IMR-90 (cell line): ENCODE data around the gene FMN1. TPM values are rescaled to one million over a fixed set of nuclear protein-coding genes. Genes with fewer than 3 reads are reported as not detected.
A peak's percentile ranks its signal among the peaks of the same experiment; 100 is the strongest.

Experiments used
- ATAC-seq: fragments of 200-7000 bp; cut with Tn5 transposase; 2 replicates; pipeline ENCODE4 v1.9.1; 2020; ENCODE audit warnings: low read depth, mild to moderate bottlenecking, moderate library complexity
- BruUV-seq: library from RNA; stranded (reverse); fragments of 400-500 nt; replicated peaks from 2 replicates; lab custom pipeline; 2021; lab: Mats Ljungman, UMichigan
- CTCF ChIA-PET: fragments of 300-600 bp; formaldehyde crosslinking; extraction: SDS; loops from one replicate; lab custom pipeline; 2021; ENCODE audit warnings: antibody characterized with exemption; lab: Yijun Ruan, JAX
- POLR2A ChIA-PET: fragments of 300-600 bp; sonication (Branson Sonifier 250); formaldehyde crosslinking; loops from one replicate; lab custom pipeline; 2022; ENCODE audit warnings: antibody characterized with exemption; ENCODE audit not compliant: unreplicated experiment; lab: Charles Lee
- DNase-seq: peaks from one replicate; pipeline ENCODE4 v3.0.0; 2013
- H2AFZ ChIP-seq: replicated peaks from 2 replicates; pipeline ENCODE3; 2013; ENCODE audit warnings: low read length, mild to moderate bottlenecking; ENCODE audit not compliant: poor library complexity
- H2AK5ac ChIP-seq: 2 replicates; pipeline ENCODE4 v1.6.1; 2013; ENCODE audit warnings: low read depth, low read length, inconsistent platforms
- H2AK9ac ChIP-seq: replicated peaks from 2 replicates; pipeline ENCODE3; 2013; ENCODE audit warnings: mild to moderate bottlenecking, low read depth, low read length, moderate library complexity; ENCODE audit not compliant: poor library complexity
- H2BK120ac ChIP-seq: 2 replicates; pipeline ENCODE4 v1.6.1; 2013; ENCODE audit warnings: low read depth, low read length, inconsistent platforms
- H2BK15ac ChIP-seq: 3 replicates; pipeline ENCODE4 v1.6.1; 2013; ENCODE audit warnings: low read depth, low read length, inconsistent platforms
- H2BK20ac ChIP-seq: 2 replicates; pipeline ENCODE4 v1.6.1; 2013; ENCODE audit warnings: low read depth, mild to moderate bottlenecking, inconsistent platforms, low read length, moderate library complexity
- H2BK5ac ChIP-seq: 2 replicates; pipeline ENCODE4 v1.6.1; 2013; ENCODE audit warnings: mild to moderate bottlenecking, low read depth, low read length, inconsistent platforms; ENCODE audit not compliant: poor library complexity, severe bottlenecking
- H3K14ac ChIP-seq: replicated peaks from 2 replicates; pipeline ENCODE4 v1.6.1; 2013; ENCODE audit warnings: low read depth, low read length, inconsistent platforms
- H3K18ac ChIP-seq: 2 replicates; pipeline ENCODE4 v1.6.1; 2013; ENCODE audit warnings: low read depth, low read length, control low read depth
- H3K23ac ChIP-seq: 2 replicates; pipeline ENCODE4 v1.6.1; 2013; ENCODE audit warnings: low read depth, low read length, inconsistent platforms
- H3K27ac ChIP-seq: 2 replicates; pipeline ENCODE4 v1.5.1; 2013; ENCODE audit warnings: mild to moderate bottlenecking, control low read depth, low read length; ENCODE audit not compliant: insufficient read depth
- H3K27me3 ChIP-seq: 2 replicates; pipeline ENCODE4 v1.6.1; 2013; ENCODE audit warnings: low read length; ENCODE audit not compliant: control insufficient read depth, insufficient read depth
- H3K36me3 ChIP-seq: 2 replicates; pipeline ENCODE4 v1.6.1; 2013; ENCODE audit warnings: low read length, mixed read lengths; ENCODE audit not compliant: control insufficient read depth, insufficient read depth
- H3K4ac ChIP-seq: 2 replicates; pipeline ENCODE4 v1.6.1; 2013; ENCODE audit warnings: low read depth, low read length, inconsistent platforms
- H3K4me1 ChIP-seq: 2 replicates; pipeline ENCODE4 v1.6.1; 2013; ENCODE audit warnings: low read length, mixed read lengths; ENCODE audit not compliant: control insufficient read depth, insufficient read depth
- H3K4me2 ChIP-seq: 2 replicates; pipeline ENCODE4 v1.6.1; 2013; ENCODE audit warnings: low read depth, mild to moderate bottlenecking, control low read depth, low read length, moderate library complexity
- H3K4me3 ChIP-seq: 2 replicates; pipeline ENCODE4 v1.5.1; 2013; ENCODE audit warnings: low read depth, mild to moderate bottlenecking, control low read depth, low read length, moderate library complexity; ENCODE audit not compliant: insufficient read depth
- H3K56ac ChIP-seq: 2 replicates; pipeline ENCODE4 v1.6.1; 2013; ENCODE audit warnings: low read length, inconsistent platforms; ENCODE audit not compliant: insufficient read depth; ENCODE audit errors: extremely low read depth
- H3K79me1 ChIP-seq, 2 experiments: 2 replicates each; pipeline ENCODE4 v1.6.1; 2013; ENCODE audit warnings: low read length in 2 of 2, inconsistent platforms in 1 of 2, low read depth in 1 of 2
- H3K9ac ChIP-seq: 2 replicates; pipeline ENCODE4 v1.6.1; 2013; ENCODE audit warnings: low read depth, low read length, control low read depth
- H3K9me1 ChIP-seq: 2 replicates; pipeline ENCODE4 v1.6.1; 2013; ENCODE audit warnings: low read length, inconsistent platforms; ENCODE audit not compliant: insufficient read depth
- H3K9me3 ChIP-seq: 2 replicates; pipeline ENCODE4 v1.6.1; 2013; ENCODE audit warnings: low read length; ENCODE audit not compliant: control insufficient read depth, insufficient read depth
- H4K20me1 ChIP-seq: 2 replicates; pipeline ENCODE4 v1.6.1; 2013; ENCODE audit warnings: low read length, inconsistent platforms; ENCODE audit not compliant: insufficient read depth
- H4K5ac ChIP-seq: 2 replicates; pipeline ENCODE4 v1.6.1; 2013; ENCODE audit warnings: mild to moderate bottlenecking, low read depth, low read length, control low read depth
- H4K8ac ChIP-seq, 2 experiments: 2 replicates each; pipeline ENCODE4 v1.6.1; 2013; ENCODE audit warnings: low read depth in 2 of 2, low read length in 2 of 2, control low read depth in 1 of 2, inconsistent platforms in 1 of 2
- H4K91ac ChIP-seq: 2 replicates; pipeline ENCODE4 v1.6.1; 2013; ENCODE audit warnings: low read depth, low read length, inconsistent platforms; ENCODE audit not compliant: insufficient read depth
- BHLHE40 ChIP-seq: fragments of 150-350 bp; IDR thresholded peaks from 2 replicates; pipeline ENCODE4 v1.6.1; 2016; ENCODE audit warnings: mild to moderate bottlenecking, low read depth, low read length
- CHD1 ChIP-seq: IDR thresholded peaks from 2 replicates; pipeline ENCODE4 v1.6.1; 2012; ENCODE audit warnings: low read depth, low read length, improper control_type of control experiment
- ELK1 ChIP-seq: fragments of 150-350 bp; IDR thresholded peaks from 2 replicates; pipeline ENCODE4 v1.6.1; 2016; ENCODE audit warnings: low read depth, mild to moderate bottlenecking, low read length, moderate library complexity, borderline replicate concordance
- FOS ChIP-seq: fragments of 150-350 bp; IDR thresholded peaks from 2 replicates; pipeline ENCODE4 v1.6.1; 2016; ENCODE audit warnings: low read depth, low read length
- MAFK ChIP-seq: IDR thresholded peaks from 2 replicates; pipeline ENCODE4 v1.6.1; 2012; ENCODE audit warnings: low read depth, low read length, improper control_type of control experiment
- MXI1 ChIP-seq: IDR thresholded peaks from 2 replicates; pipeline ENCODE4 v1.6.1; 2012; ENCODE audit warnings: low read depth, mild to moderate bottlenecking, low read length, moderate library complexity, borderline replicate concordance
- NFE2L2 ChIP-seq: fragments of 150-350 bp; IDR thresholded peaks from 2 replicates; pipeline ENCODE4 v1.6.1; 2016; ENCODE audit warnings: low read depth, mild to moderate bottlenecking, low read length
- POLR2A ChIP-seq: IDR thresholded peaks from 2 replicates; pipeline ENCODE4 v1.6.1; 2012; ENCODE audit warnings: mild to moderate bottlenecking, low read depth, low read length
- RAD21 ChIP-seq: IDR thresholded peaks from 2 replicates; pipeline ENCODE4 v1.6.1; 2012; ENCODE audit warnings: low read length, improper control_type of control experiment
- RFX5 ChIP-seq: IDR thresholded peaks from 2 replicates; pipeline ENCODE4 v1.8.0; 2012; ENCODE audit warnings: low read depth, mild to moderate bottlenecking, low read length, moderate library complexity
- SMC3 ChIP-seq: fragments of 150-350 bp; IDR thresholded peaks from 2 replicates; pipeline ENCODE4 v1.6.1; 2016; ENCODE audit warnings: low read depth, mild to moderate bottlenecking, antibody characterized with exemption, low read length, moderate library complexity
- USF2 ChIP-seq: fragments of 150-350 bp; IDR thresholded peaks from 2 replicates; pipeline ENCODE4 v1.6.1; 2017; ENCODE audit warnings: mild to moderate bottlenecking, antibody characterized with exemption, low read length, low read depth
- WGBS, 2 experiments: methylation state at CpG; one replicate each; pipeline versions ENCODE4 v1.1.5 to v1.1.7; 2013; ENCODE audit warnings: missing lambda C conversion rate in 2 of 2; ENCODE audit not compliant: insufficient read length in 1 of 2; ENCODE audit errors: extremely low coverage in 2 of 2; 5-methylcytosine and 5-hydroxymethylcytosine counted together
- dilution Hi-C: fragments of 300-500 bp; cut with HindIII; formaldehyde crosslinking; loops from one replicate; pipeline ENCODE4 v1.14.3; 2018; ENCODE audit warnings: low sequenced_read_pairs; ENCODE audit not compliant: unreplicated experiment
- in situ Hi-C: fragments of 300-500 bp; cut with MboI; formaldehyde crosslinking; loops from 3 replicates; pipeline ENCODE4 v1.14.3; 2019; ENCODE audit warnings: low sequenced_read_pairs, inconsistent platforms, mixed read lengths
- intact Hi-C: fragments of 100-400 bp; cut with micrococcal nuclease; formaldehyde crosslinking; loops from 2 replicates; pipeline ENCODE4 v1.10.0; 2022
- polyA plus RNA-seq, 3 experiments: library from polyadenylated mRNA; depleted of rRNA; stranded (reverse); fragments of >200 nt; gene quantifications; 2 replicates each; pipeline ENCODE4 v1.2.3, GENCODE V29; 2012; ENCODE audit warnings: low replicate concordance in 1 of 3
- total RNA-seq: library from RNA; depleted of rRNA; stranded (reverse); fragments of >200 nt; gene quantifications from 2 replicates; pipeline ENCODE4 v1.2.3, GENCODE V29; 2012

FMN1 gene
- total and polyA plus RNA-seq, 2 of the 4 experiments (the other 2 are of a cell fraction), result 7.3 to 17.6 TPM

GRCh38 chr15:32952901-32953532, 241.5 kb downstream of the FMN1 start:
- peak overlapping the region; percentile 91 for H3K14ac ChIP-seq
- H2AFZ ChIP-seq, result peak overlapping the region; percentile 11
- peak overlapping the region; percentile 91 for H2BK20ac ChIP-seq
- no peak overlapping the region for H3K4me3 ChIP-seq
- CTCF ChIA-PET, result interaction anchor here (0.7 kb wide), 1 partner anchor 290 kb away, joined by 3 read pairs; no protein-coding TSS in a partner anchor
- H4K5ac ChIP-seq, result peak overlapping the region; percentile 96
- peak overlapping the region; percentile 83 for H3K27ac ChIP-seq
- peak overlapping the region; percentile 51 for H2AK9ac ChIP-seq
- TF ChIP-seq RFX5, result no peak
- no peak for TF ChIP-seq MAFK
- TF ChIP-seq ELK1, result no peak
- no peak for TF ChIP-seq MXI1
- no peak for TF ChIP-seq RAD21
- no peak for TF ChIP-seq USF2
- TF ChIP-seq BHLHE40, result no peak
- no peak for TF ChIP-seq POLR2A
- TF ChIP-seq SMC3, result no peak
- TF ChIP-seq CHD1, result no peak
- no peak for TF ChIP-seq NFE2L2
- no peak for TF ChIP-seq FOS
- peaks cover 17% of the 10 kb centered on the region for H3K9me1 ChIP-seq
- peak overlapping the region; percentile 95 for H2BK120ac ChIP-seq
- H3K4me1 ChIP-seq, result peaks cover 28% of the 10 kb centered on the region
- WGBS, 2 experiments, result 39% methylated on average over 3 of the region's 12 CpGs; no CpG with 5 or more reads in 1 of the 2 experiments
- H4K20me1 ChIP-seq, result no peaks in the 10 kb centered on the region
- H3K4ac ChIP-seq, result peak overlapping the region; percentile 96
- no peaks in the 10 kb centered on the region for H3K27me3 ChIP-seq
- H3K79me1 ChIP-seq, result peaks cover 28 to 69% of the 10 kb centered on the region in 2 experiments
- DNase-seq (peak; percentile 59), ATAC-seq (peak; percentile 33; the same call in 1 of the 2 replicates)
- H4K8ac ChIP-seq, result peak overlapping the region; percentile 90 to 92
- POLR2A ChIA-PET, result no interaction called here
- H2BK5ac ChIP-seq, result peak overlapping the region; percentile 89
- intact Hi-C loops, result no loop called here
- H3K18ac ChIP-seq, result peak overlapping the region; percentile 97
- H3K36me3 ChIP-seq, result no peaks in the 10 kb centered on the region
- H3K56ac ChIP-seq, result peak overlapping the region; percentile 50; the same call in 1 of the 2 replicates
- peak overlapping the region; percentile 89 for H3K23ac ChIP-seq
- peak overlapping the region; percentile 94 for H2AK5ac ChIP-seq
- peak overlapping the region; percentile 94; the same call in 2 of the 3 replicates for H2BK15ac ChIP-seq
- peak overlapping the region; percentile 7 for H3K9ac ChIP-seq
- no peaks in the 10 kb centered on the region for H3K9me3 ChIP-seq
- H3K4me2 ChIP-seq, result no peak overlapping the region
- no TSS peak for BruUV-seq
- H4K91ac ChIP-seq, result peak overlapping the region; percentile 99
- dilution Hi-C loops, result no loop called here
- in situ Hi-C loops, result no loop called here
